ENCODE data around the gene RAB33B. TPM values are rescaled to one million over a fixed set of nuclear protein-coding genes. Genes with fewer than 3 reads are reported as not detected.
"Not testable (repeated sequence)": the region's sequence is repeated elsewhere in the genome, so short reads cannot be mapped to it uniquely, and the experiment has no call there.

The RAB33B gene
- total RNA-seq (2012; rRNA removed), result 8.5 and 8.9 TPM in 2 replicates

DNA sequence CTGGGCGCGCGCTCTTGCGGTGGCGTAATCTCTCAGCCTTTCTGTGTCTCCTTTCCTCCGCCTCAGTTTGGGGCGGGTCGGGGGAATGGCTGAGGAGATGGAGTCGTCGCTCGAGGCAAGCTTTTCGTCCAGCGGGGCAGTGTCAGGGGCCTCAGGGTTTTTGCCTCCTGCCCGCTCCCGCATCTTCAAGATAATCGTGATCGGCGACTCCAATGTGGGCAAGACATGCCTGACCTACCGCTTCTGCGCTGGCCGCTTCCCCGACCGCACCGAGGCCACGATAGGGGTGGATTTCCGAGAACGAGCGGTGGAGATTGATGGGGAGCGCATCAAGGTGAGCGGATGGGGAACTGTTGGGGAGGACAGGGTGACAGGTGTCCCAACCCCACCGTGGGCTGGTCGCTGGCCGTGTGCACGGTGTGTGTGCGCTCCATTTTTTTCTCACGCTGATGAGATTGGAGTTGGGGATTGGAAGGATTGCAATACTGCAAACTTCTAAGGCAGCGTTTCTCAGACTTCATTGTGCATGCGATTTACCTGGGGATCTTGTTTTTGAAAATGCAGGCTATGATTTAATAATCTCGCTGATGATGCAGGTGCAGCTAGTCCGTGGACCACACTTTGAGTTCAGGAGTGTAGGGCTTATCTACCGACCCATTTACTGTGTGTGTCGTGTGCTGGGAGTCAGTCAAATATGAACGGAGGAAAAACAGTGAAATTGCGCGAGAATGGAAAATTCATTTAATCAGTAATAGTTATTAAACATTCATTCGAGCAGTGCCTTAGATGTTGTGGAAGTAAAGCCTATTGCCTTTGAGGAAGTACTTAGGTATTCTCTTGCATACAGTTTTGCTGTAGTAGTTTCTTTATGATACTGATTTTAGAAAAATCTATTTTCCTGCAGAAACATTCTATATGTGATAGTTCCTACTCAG is at the start of gene RAB33B:
TSS of gene RAB33B (plus strand) at position 11 of the 935 bp plus-strand sequence. CDS start at position 86, 75 bp downstream.
- H3K36me3 ChIP-seq (ENCODE audit: insufficient read depth, low read length), result no peaks in the 10 kb centered on the region
- H3K9me3 ChIP-seq (replicated peaks; ENCODE audit: low read length), result no peaks in the 10 kb centered on the region
- peak within 1 kb of the TSS; percentile 92 for H3K4me2 ChIP-seq (ENCODE audit: low read length)
- H3K4me1 ChIP-seq (ENCODE audit: control insufficient read depth, insufficient read depth, low read length), result peaks cover 41% of the 10 kb centered on the region
- H3K27me3 ChIP-seq (ENCODE audit: control insufficient read depth, insufficient read depth, low read length), result no peaks in the 10 kb centered on the region
- peak within 1 kb of the TSS; percentile 92 for H3K9ac ChIP-seq (ENCODE audit: low read depth, low read length)
- peak within 1 kb of the TSS; percentile 94 for H3K4me3 ChIP-seq (ENCODE audit: low read length)

GRCh38 chr4:139410312-139410711 is 43.6 kb upstream of the RAB33B start:
- Histone ChIP-seq H3K4me2 (ENCODE audit: low read length) (no peak overlapping the region), H3K27me3 (ENCODE audit: control insufficient read depth, insufficient read depth, low read length) (no peaks in the 10 kb centered on the region), H3K4me3 (ENCODE audit: low read length) (no peak overlapping the region), H3K9ac (ENCODE audit: low read depth, low read length) (no peak overlapping the region), H3K36me3 (ENCODE audit: insufficient read depth, low read length) (peaks cover 8% of the 10 kb centered on the region), H3K4me1 (ENCODE audit: control insufficient read depth, insufficient read depth, low read length) (no peaks in the 10 kb centered on the region), H3K9me3 (replicated peaks; ENCODE audit: low read length) (no peaks in the 10 kb centered on the region)

DNA sequence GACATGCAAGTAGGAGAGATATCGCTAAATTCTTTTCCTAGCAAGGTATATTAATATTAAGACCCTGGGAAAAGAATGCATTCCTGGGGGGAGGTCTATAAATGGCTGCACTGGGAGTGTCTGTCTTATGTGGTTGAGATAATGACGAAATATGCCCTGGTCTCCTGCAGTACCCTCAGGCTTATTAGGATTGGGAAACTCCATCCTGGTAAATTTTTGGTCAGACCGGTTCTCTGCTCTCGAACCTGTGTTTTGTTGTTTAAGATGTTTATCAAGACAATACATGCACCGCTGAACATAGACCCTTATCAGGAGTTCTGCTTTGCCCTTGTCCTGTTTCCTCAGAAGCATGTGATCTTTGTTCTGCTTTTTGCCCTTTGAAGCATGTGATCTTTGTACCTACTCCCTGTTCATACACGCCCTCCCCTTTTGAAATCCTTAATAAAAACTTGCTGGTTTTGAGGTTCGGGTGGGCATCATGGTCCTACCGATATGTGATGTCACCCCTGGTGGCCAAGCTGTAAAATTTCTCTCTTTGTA is 39.2 kb upstream of the RAB33B start:
- H3K4me1 ChIP-seq (ENCODE audit: control insufficient read depth, insufficient read depth, low read length); H3K4me3 ChIP-seq (ENCODE audit: low read length); H3K27me3 ChIP-seq (ENCODE audit: control insufficient read depth, insufficient read depth, low read length); H3K9ac ChIP-seq (ENCODE audit: low read depth, low read length); H3K36me3 ChIP-seq (ENCODE audit: insufficient read depth, low read length); H3K4me2 ChIP-seq (ENCODE audit: low read length); H3K9me3 ChIP-seq (replicated peaks; ENCODE audit: low read length): not testable (repeated sequence)

DNA sequence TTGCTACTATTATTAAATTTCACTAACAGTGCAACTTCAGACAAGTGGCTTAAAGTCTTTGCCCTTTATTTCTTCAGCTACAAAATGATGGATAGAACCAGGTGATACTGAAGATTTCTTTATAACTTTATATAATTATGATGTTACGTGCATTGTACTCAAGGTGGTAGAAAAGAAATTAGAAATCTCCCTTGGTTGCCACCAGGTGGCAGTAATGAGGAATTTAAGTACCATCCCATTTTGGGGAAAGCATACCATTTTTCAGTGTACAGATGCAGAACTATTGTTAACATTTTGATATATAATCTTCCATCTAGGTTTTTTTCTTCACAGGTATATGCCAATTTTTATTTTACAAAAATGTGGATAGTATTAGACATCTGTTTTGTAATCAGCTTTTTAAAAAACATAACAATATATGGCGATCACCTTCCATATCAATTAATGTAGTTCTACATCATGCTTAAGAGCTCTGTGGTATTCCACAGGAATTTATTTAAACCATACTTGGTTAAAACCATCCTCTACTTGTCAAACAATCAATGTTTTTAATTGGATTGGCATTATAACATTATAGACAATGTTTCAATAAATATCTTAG is 37.7 kb upstream of the RAB33B start:
- Histone ChIP-seq H3K9ac (ENCODE audit: low read depth, low read length) (no peak overlapping the region), H3K36me3 (ENCODE audit: insufficient read depth, low read length) (peaks cover 13% of the 10 kb centered on the region), H3K4me1 (ENCODE audit: control insufficient read depth, insufficient read depth, low read length) (peaks cover 3% of the 10 kb centered on the region), H3K27me3 (ENCODE audit: control insufficient read depth, insufficient read depth, low read length) (no peaks in the 10 kb centered on the region), H3K4me3 (ENCODE audit: low read length) (no peak overlapping the region), H3K9me3 (replicated peaks; ENCODE audit: low read length) (no peaks in the 10 kb centered on the region), H3K4me2 (ENCODE audit: low read length) (no peak overlapping the region)

DNA sequence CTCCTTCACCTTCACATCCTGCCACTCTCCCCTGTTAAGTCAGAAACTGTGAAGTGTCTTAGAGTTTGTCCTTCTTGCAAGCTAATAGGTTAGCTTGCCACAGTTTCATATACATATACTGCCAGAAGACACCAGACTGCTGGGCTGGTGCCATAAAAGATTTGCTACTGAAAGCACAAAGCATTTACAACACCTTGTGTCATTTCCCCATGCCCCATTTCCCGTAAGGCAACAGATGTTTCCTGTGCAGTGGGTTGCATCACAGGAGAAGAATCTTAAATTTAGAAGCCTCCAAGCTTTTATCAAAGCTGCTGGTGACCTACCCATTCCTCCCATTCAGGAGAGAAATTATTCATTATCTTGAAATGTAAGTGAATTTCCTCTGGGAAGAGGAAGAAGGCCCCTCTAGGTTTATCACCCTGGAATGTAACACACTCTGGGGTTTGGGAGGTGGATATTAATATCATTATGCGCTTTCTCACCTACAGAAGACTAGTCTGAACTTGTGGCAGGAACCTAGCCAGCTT is 34.5 kb upstream of the RAB33B start:
- Histone ChIP-seq H3K4me2 (ENCODE audit: low read length) (no peak overlapping the region), H3K36me3 (ENCODE audit: insufficient read depth, low read length) (peaks cover 13% of the 10 kb centered on the region), H3K4me3 (ENCODE audit: low read length) (no peak overlapping the region), H3K9me3 (replicated peaks; ENCODE audit: low read length) (no peaks in the 10 kb centered on the region), H3K4me1 (ENCODE audit: control insufficient read depth, insufficient read depth, low read length) (peaks cover 3% of the 10 kb centered on the region), H3K9ac (ENCODE audit: low read depth, low read length) (no peak overlapping the region), H3K27me3 (ENCODE audit: control insufficient read depth, insufficient read depth, low read length) (no peaks in the 10 kb centered on the region)

DNA sequence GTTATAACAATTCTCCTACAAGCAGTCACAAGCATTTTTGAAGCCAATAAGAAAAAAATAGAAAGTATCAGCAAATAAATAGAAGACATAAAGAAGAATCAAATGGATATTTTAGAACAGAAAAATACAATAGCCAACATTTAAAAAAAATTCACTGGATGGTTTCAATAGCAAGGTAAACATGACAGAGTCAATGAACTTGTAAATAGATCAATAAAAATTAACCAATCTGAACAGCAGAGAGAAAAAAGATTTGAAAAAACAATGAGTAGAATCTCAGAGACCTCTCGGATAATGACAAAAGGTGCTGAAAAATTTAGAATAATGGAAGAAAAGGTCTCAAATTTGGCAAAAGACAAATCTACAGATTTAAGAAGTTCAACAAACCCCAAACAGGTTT is 33.3 kb upstream of the RAB33B start:
- Histone ChIP-seq H3K4me1 (ENCODE audit: control insufficient read depth, insufficient read depth, low read length) (peaks cover 3% of the 10 kb centered on the region), H3K4me2 (ENCODE audit: low read length) (no peak overlapping the region), H3K36me3 (ENCODE audit: insufficient read depth, low read length) (peaks cover 13% of the 10 kb centered on the region), H3K9me3 (replicated peaks; ENCODE audit: low read length) (no peaks in the 10 kb centered on the region), H3K9ac (ENCODE audit: low read depth, low read length) (no peak overlapping the region), H3K27me3 (ENCODE audit: control insufficient read depth, insufficient read depth, low read length) (no peaks in the 10 kb centered on the region), H3K4me3 (ENCODE audit: low read length) (no peak overlapping the region)

- no peaks in the 10 kb centered on the region for H3K4me1 ChIP-seq (ENCODE audit: control insufficient read depth, insufficient read depth, low read length)
- H3K36me3 ChIP-seq (ENCODE audit: insufficient read depth, low read length), result peaks cover 5% of the 10 kb centered on the region
- H3K4me3 ChIP-seq (ENCODE audit: low read length), result no peak overlapping the region
- H3K9me3 ChIP-seq (replicated peaks; ENCODE audit: low read length), result no peaks in the 10 kb centered on the region
- H3K27me3 ChIP-seq (ENCODE audit: control insufficient read depth, insufficient read depth, low read length), result no peaks in the 10 kb centered on the region
- no peak overlapping the region for H3K4me2 ChIP-seq (ENCODE audit: low read length)
- no peak overlapping the region for H3K9ac ChIP-seq (ENCODE audit: low read depth, low read length)
Measured at GRCh38 chr4:139436122-139436521, 17.8 kb upstream of the RAB33B start.

- Histone ChIP-seq H3K9ac (ENCODE audit: low read depth, low read length) (no peak overlapping the region), H3K4me1 (ENCODE audit: control insufficient read depth, insufficient read depth, low read length) (no peaks in the 10 kb centered on the region), H3K9me3 (replicated peaks; ENCODE audit: low read length) (no peaks in the 10 kb centered on the region), H3K36me3 (ENCODE audit: insufficient read depth, low read length) (peaks cover 5% of the 10 kb centered on the region), H3K4me2 (ENCODE audit: low read length) (no peak overlapping the region), H3K4me3 (ENCODE audit: low read length) (no peak overlapping the region), H3K27me3 (ENCODE audit: control insufficient read depth, insufficient read depth, low read length) (no peaks in the 10 kb centered on the region)
Measured at GRCh38 chr4:139438141-139438540, 15.8 kb upstream of the RAB33B start.

- peaks cover 5% of the 10 kb centered on the region for H3K36me3 ChIP-seq (ENCODE audit: insufficient read depth, low read length)
- H3K9me3 ChIP-seq (replicated peaks; ENCODE audit: low read length), result no peaks in the 10 kb centered on the region
- H3K9ac ChIP-seq (ENCODE audit: low read depth, low read length), result no peak overlapping the region
- H3K27me3 ChIP-seq (ENCODE audit: control insufficient read depth, insufficient read depth, low read length), result no peaks in the 10 kb centered on the region
- H3K4me3 ChIP-seq (ENCODE audit: low read length), result no peak overlapping the region
- H3K4me2 ChIP-seq (ENCODE audit: low read length), result no peak overlapping the region
- no peaks in the 10 kb centered on the region for H3K4me1 ChIP-seq (ENCODE audit: control insufficient read depth, insufficient read depth, low read length)
Measured at GRCh38 chr4:139441029-139441428, 12.9 kb upstream of the RAB33B start.

- H3K9me3 ChIP-seq (replicated peaks; ENCODE audit: low read length), result no peaks in the 10 kb centered on the region
Measured at GRCh38 chr4:139443661-139444060, 10.3 kb upstream of the RAB33B start.

DNA sequence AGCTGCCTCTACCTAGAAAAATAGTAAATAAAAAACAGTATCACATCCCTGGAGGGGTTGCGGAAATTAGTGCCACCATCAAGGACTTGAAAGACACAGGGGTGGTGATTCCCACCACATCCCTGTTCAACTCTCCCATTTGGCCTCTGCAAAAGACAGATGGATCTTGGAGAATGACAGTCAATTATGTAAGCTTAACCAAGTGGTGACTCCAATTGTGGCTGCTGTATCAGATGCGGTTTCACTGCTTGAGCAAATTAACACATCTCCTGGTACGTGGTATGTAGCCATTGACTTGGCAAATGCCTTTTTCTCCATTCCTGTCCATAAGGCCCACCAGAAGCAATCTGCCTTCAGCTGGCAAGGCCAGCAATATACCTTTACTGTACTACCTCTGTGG is 9.0 kb upstream of the RAB33B start:
- not testable (repeated sequence) for H3K4me2 ChIP-seq (ENCODE audit: low read length); H3K27me3 ChIP-seq (ENCODE audit: control insufficient read depth, insufficient read depth, low read length); H3K36me3 ChIP-seq (ENCODE audit: insufficient read depth, low read length); H3K9me3 ChIP-seq (replicated peaks; ENCODE audit: low read length); H3K4me1 ChIP-seq (ENCODE audit: control insufficient read depth, insufficient read depth, low read length); H3K9ac ChIP-seq (ENCODE audit: low read depth, low read length); H3K4me3 ChIP-seq (ENCODE audit: low read length)

More at GRCh38 chr4:139443661-139444060, 10.3 kb upstream of the RAB33B start:
- H3K4me3 ChIP-seq (ENCODE audit: low read length), result no peak overlapping the region
- H3K27me3 ChIP-seq (ENCODE audit: control insufficient read depth, insufficient read depth, low read length), result no peaks in the 10 kb centered on the region
- peaks cover 2% of the 10 kb centered on the region for H3K36me3 ChIP-seq (ENCODE audit: insufficient read depth, low read length)
- no peak overlapping the region for H3K9ac ChIP-seq (ENCODE audit: low read depth, low read length)
- no peaks in the 10 kb centered on the region for H3K4me1 ChIP-seq (ENCODE audit: control insufficient read depth, insufficient read depth, low read length)
- no peak overlapping the region for H3K4me2 ChIP-seq (ENCODE audit: low read length)

Data from skeletal muscle satellite cell (primary cell).